RCC 7860 (cell line): ENCODE data around the gene CFAP97D1.

Experiments
- DNase-seq: peaks from one replicate; pipeline ENCODE4 v3.0.0-alpha.2; 2015; ENCODE audit warnings: low spot score
- FAIRE-seq: peaks from 2 replicates; lab custom pipeline; 2012; peaks lifted over from hg19 to GRCh38; lab: Jason Lieb, UNC

Gene CFAP97D1

GRCh38 chr17:43780135-43780534 lies at the start of gene CFAP97D1:
Gene CFAP97D1, plus strand, starts transcription at chr17:43780435. Its CDS starts 28 bp downstream, at chr17:43780463.
- FAIRE-seq (no peak), DNase-seq (no peak)

DNA sequence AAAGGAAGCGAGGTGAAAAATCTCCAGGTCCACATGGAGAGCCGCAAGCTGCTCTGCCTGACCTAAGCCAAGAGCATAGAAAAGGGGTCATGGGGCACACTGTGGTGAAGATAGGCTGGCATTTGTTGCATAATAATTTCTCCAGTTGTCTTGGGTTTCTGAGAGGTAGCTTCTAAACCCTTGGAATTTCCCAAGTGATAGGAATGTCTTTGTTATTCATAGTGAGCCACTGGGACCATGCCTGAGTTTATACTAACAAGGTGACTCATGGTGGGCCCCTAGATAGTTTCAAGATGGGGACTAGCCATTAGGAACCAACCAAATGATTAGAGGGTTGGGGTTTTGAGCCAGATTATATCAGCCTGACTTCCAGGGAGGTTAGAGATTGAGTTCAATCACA lies 47.3 kb upstream of the CFAP97D1 start:
- FAIRE-seq (peak; percentile 88), DNase-seq (peak; percentile 93)

DNA sequence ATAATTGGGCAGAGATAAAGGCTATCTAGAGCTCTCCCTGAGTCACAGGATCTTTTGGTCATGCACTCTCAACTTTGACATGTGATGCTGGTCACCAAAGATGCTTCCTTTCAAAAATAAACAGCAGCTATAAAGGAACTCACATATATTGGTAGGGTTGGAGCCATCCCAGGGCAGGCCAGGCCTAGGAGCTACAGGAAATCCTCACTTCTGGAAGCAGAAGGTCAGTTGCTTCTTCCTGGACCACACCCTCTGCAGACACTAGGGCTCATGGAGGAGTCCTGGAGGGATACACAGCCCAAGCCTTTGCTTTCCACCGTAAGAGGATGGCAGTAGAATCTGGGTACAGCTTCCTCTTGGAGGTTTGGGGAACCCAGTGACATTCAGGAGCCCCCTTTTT lies 46.3 kb upstream of the CFAP97D1 start:
- DNase-seq (peak; percentile 7), FAIRE-seq (no peak)

- DNase-seq (peak; percentile 33), FAIRE-seq (no peak)
Observed at GRCh38 chr17:43734376-43734775, 45.9 kb upstream of the CFAP97D1 start.

GRCh38 chr17:43736389-43736788 lies 43.8 kb upstream of the CFAP97D1 start:
- DNase-seq (no peak), FAIRE-seq (no peak)

GRCh38 chr17:43737722-43738121 lies 42.5 kb upstream of the CFAP97D1 start:
- no peak for DNase-seq
- FAIRE-seq: no peak

GRCh38 chr17:43740541-43740940 lies 39.7 kb upstream of the CFAP97D1 start:
- DNase-seq: peak; percentile 67
- FAIRE-seq: peak; percentile 67

- DNase-seq (no peak), FAIRE-seq (no peak)
Observed at GRCh38 chr17:43741636-43742035, 38.6 kb upstream of the CFAP97D1 start.

DNA sequence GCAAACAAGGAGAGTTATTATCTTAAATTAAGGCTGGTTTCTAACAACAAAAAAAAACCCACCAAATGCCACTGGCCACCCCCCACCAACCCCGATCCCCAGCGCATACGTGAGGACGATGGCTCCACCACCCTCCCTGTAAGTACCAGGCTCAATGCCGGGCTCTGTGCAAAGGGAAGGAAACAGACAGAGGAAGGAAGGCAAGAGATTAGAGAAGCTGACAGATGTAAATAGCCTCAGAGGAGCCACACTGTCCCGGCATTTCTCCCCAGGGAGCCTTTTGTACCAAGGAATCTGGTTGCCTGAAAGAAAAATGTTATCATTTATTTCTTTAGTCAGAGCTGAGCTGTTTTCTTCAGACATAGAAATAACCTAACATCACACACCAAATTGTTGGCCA lies 34.7 kb upstream of the CFAP97D1 start:
- FAIRE-seq (no peak), DNase-seq (no peak)

DNA sequence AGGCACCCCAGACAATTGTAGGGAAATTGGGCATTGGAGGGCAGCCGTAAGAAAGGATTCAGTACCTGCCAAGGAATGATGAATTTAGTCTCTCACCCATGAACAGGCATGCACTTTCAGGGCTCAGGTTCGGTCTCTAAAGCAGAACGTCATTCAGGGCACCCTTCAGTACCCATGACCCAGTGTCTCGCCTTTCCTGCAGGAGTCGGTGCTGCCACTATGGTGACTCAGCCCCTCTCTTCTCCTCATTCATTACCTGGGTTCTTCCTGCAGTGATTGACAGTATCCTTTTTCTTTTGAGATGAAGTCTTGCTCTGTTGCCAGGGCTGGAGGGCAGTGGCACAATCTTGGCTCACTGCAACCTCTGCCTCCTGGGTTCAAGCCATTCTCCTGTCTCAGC lies 30.1 kb upstream of the CFAP97D1 start:
- DNase-seq: no peak
- FAIRE-seq: no peak

DNA sequence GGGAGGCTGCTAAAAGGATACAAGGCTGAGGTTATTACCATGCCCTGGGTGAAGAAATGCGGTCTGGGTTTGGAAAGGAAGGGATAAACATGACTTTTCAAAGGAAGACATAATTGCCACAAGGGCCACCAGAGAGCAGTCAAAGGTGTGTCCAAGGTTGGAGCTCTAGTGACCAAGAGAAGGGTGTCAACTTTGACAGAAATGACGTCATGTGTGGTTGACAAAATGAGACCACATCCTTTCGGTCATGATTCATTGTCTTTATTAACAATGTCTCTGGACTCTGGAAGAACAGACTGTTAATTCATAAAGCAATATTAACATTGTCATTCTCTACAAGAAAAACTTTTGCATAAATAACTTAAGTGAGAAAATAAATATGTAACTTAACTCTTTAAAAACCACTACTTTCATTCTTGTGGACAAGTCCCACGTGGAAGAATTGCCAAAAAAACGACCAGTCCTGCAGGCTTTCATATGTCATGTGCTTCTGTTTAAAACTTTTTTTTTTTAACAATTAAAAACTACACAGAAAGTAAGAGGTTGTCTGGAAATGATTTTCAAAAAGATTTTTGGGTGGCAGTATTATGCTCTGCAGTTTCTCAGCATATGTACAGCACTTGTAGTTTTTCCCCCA lies 26.6 kb upstream of the CFAP97D1 start:
- peak; percentile 56 for FAIRE-seq
- peak; percentile 64 for DNase-seq

DNA sequence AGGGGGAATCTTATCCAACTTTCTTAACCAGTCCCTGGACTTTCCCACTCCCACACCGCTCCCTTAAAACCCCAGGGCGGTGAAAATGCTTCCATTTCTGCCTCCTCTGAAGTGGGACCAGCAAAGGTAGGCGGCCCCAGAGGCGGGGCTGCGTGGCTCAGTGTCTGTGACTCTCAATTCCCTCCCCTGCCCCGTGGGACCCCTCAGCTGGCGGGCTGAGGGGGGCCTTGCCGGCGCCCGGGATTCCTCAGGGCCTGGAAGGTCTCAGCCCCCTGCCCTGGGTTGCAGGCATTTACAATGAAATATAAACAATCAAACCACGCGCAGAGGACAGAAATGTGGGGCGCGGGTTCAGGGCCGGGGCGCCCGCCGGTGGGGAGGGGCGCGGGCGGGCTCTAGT lies 25.3 kb upstream of the CFAP97D1 start:
- FAIRE-seq: no peak
- DNase-seq: no peak

- FAIRE-seq (no peak), DNase-seq (no peak)
Observed at GRCh38 chr17:43755389-43755875, 24.8 kb upstream of the CFAP97D1 start.

DNA sequence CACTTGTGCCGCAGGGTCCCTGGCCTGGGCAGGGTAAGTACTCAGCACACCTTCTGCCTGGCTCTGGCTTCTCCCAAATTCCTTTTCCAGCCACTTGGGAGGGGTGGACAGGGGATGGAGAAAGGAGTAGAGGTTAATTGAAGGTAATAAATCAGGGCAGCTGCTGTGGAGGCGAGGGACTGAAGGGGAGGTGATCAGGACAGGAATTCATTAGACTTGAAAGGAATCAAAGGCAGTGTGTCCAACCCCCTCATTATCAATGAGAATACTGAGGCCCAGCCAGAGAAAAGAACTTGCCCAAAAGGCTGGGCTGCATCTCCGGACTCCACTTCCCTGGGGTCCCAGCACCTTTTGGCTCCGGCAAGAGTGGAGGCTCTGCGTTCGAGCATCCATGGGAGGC lies 24.0 kb upstream of the CFAP97D1 start:
- no peak for DNase-seq
- no peak for FAIRE-seq

GRCh38 chr17:43757171-43757660 lies 23.0 kb upstream of the CFAP97D1 start:
- DNase-seq (no peak), FAIRE-seq (no peak)

GRCh38 chr17:43758086-43758485 lies 22.1 kb upstream of the CFAP97D1 start:
- DNase-seq (no peak), FAIRE-seq (no peak)

DNA sequence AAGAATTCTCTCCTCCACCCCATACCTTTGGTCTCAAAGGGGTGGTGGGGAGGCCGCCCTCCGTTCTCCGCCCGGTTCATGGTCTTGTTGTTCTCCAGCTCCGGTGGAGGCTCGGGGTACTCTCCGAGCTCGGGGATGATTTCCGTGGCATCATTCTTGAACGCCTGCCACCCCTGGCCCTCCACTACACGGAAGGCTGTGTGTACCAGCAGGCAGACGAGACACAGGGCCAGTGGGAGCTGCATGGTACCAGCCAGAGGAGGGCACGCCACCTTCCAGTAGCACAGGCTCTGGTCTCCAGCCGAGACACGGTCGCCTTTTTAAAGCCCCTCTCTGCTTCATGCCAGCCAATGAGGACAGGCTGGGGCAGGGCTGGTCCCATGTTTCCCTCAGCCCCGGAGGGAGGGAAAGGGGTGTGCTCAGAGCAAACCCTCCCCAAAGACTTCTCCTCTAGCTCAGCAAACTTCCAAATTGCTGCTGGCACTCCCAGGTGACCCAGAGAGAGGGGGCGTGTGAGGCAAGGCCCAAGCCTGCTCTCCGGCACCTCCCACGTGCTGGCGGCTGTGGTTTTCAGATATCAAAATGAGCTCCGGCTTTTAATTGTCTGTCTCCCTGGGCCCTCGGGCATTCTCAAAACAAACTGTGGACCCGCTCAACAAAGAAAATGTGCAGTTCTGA lies 21.6 kb upstream of the CFAP97D1 start, which contains the start of gene SOST:
Gene SOST (minus strand): TSS at position 295 of the 678 bp plus-strand sequence. CDS start 50 bp downstream, at position 245.
- no peak for FAIRE-seq
- DNase-seq: no peak

DNA sequence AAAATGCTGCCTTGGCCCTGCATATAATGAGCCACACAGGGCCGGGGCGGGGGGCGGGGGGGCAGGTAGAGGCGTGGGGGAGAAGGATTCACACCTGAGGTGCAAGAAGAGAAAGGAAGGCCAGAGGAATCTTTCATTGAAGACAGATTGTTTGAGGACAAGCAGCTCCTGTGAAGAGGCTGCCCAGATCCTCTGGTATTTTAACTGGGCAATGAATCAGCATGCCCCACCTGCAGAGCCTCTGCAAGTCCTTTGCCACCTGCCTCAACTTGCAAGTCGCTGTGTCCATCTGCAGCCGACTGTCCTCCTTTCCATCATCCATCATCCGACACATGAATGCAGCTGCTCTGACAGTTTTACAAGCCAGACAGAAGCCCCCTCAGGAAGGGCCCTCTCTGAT lies 20.4 kb upstream of the CFAP97D1 start:
- FAIRE-seq (no peak), DNase-seq (no peak)

- FAIRE-seq (peak; percentile 80), DNase-seq (peak; percentile 76)
Observed at GRCh38 chr17:43760254-43760852, 19.9 kb upstream of the CFAP97D1 start.

GRCh38 chr17:43766413-43767052 lies 13.7 kb upstream of the CFAP97D1 start:
- DNase-seq: no peak
- no peak for FAIRE-seq

- FAIRE-seq: no peak
- DNase-seq: no peak
Observed at GRCh38 chr17:43767053-43767712, 13.1 kb upstream of the CFAP97D1 start.
